ENCODE results near the gene HLCS.

DNA sequence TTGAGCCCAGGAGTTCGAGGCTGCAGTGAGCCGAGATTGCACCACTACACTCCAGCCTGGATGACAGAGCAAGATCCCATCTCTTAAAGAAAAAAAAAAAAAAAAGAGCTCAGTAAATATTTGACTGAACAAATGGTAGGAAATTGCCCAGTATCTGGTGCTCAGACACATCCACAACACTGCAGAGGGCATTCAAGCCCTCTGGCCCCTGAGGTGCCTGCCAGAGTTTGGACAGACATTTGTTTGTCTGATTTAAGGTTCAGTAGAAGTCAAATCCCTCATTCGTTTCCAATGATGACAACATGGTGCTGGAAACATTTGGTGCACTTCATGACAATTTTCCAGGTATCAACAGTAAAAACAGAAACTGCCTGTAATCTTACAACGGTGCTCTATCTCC, 86.6 kb downstream of the HLCS start:
- TF ChIP-seq CTCF (IDR thresholded peaks at IDR 0.05; ENCODE audit: insufficient read depth, low read length, poor library complexity, severe bottlenecking): no peak
- TF ChIP-seq EZH2phosphoT487 (conservative IDR thresholded peaks at IDR 0.05; ENCODE audit: low read length): no peak

Data from SU-DHL-6 (cell line).